ENCODE data around the gene PLXNA1. TPM values are rescaled to one million over a fixed set of nuclear protein-coding genes. Genes with fewer than 3 reads are reported as not detected.

Gene PLXNA1
- total RNA-seq, 4 donors from 2014 or later = 13.2 to 23.9 (median 18.7) TPM

- TF ChIP-seq, protein P1, sequence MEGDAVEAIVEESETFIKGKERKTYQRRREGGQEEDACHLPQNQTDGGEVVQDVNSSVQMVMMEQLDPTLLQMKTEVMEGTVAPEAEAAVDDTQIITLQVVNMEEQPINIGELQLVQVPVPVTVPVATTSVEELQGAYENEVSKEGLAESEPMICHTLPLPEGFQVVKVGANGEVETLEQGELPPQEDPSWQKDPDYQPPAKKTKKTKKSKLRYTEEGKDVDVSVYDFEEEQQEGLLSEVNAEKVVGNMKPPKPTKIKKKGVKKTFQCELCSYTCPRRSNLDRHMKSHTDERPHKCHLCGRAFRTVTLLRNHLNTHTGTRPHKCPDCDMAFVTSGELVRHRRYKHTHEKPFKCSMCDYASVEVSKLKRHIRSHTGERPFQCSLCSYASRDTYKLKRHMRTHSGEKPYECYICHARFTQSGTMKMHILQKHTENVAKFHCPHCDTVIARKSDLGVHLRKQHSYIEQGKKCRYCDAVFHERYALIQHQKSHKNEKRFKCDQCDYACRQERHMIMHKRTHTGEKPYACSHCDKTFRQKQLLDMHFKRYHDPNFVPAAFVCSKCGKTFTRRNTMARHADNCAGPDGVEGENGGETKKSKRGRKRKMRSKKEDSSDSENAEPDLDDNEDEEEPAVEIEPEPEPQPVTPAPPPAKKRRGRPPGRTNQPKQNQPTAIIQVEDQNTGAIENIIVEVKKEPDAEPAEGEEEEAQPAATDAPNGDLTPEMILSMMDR (IDR thresholded peaks at IDR 0.05; ENCODE audit: low read depth) = no peak
These were observed 33.1 kb downstream of the PLXNA1 start for GRCh38 chr3:127016043-127016343.

- TF ChIP-seq, protein P1 (IDR thresholded peaks at IDR 0.05; ENCODE audit: low read depth) = no peak
These were observed 33.5 kb downstream of the PLXNA1 start for GRCh38 chr3:127016461-127016860.

DNA sequence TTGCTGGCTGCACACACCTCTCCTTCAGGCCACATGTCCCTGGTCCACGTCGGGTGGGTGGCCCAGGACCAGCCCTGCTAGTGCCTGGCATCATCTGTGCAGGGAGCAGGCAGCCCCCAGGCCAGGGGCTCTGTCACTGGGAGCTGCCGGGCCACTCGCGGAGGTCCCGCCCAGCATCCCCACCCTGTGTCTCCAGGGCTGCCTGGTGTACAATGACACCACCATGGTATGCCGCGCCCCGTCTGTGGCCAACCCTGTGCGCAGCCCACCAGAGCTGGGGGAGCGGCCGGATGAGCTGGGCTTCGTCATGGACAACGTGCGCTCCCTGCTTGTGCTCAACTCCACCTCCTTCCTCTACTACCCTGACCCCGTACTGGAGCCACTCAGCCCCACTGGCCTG, 34.3 kb downstream of the PLXNA1 start:
- TF ChIP-seq, protein P1 (IDR thresholded peaks at IDR 0.05; ENCODE audit: low read depth) = no peak

DNA sequence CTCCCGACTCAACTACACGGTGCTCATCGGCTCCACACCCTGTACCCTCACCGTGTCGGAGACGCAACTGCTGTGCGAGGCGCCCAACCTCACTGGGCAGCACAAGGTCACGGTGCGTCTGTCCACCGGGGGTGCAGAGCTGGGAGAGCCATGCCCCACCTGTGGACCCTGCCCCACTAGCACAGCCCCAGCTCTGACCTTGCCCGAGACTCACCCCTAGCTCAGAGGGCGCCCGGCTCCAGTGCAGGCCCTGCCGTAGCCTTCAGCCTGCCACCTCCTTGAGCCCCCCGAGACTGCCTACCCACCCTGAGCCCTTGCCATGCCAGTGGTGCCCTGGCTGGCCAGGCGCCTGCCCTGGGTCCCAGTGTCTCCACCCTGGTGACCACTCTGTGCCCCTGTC, 34.9 kb downstream of the PLXNA1 start:
- TF ChIP-seq, protein P1 (IDR thresholded peaks at IDR 0.05; ENCODE audit: low read depth) = no peak

- TF ChIP-seq, protein P1 (IDR thresholded peaks at IDR 0.05; ENCODE audit: low read depth) = no peak
These were observed 35.5 kb downstream of the PLXNA1 start for GRCh38 chr3:127018306-127018828.

GRCh38 chr3:127019449-127019848, 36.5 kb downstream of the PLXNA1 start:
- TF ChIP-seq, protein P1 (IDR thresholded peaks at IDR 0.05; ENCODE audit: low read depth) = no peak

DNA sequence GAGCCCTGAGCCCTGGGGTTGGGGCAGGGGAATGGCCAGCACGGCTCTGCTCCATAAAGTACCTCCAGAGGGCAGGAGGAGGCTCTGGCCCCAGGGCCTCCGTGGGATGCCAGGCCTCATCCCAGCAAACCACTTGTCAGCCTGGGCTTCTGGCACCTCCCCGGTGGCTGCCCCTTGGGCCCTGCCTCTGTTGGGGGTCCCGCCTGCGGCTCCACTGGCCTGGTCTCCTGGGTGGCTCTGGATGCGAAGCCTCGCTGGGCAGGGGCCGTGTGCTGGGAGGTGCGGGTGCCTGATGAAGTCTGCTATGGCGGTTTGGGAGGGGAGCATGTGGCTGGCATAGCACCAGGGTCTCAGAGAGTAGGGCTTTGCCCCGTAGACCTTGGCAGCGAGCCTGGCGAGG, 37.6 kb downstream of the PLXNA1 start:
- TF ChIP-seq, protein P1 (IDR thresholded peaks at IDR 0.05; ENCODE audit: low read depth) = no peak
